Astrocyte (in vitro differentiated cells and primary cell): ENCODE results near the gene SMG1.

Source experiments
- EZH2 ChIP-seq: IDR thresholded peaks from 2 replicates; pipeline ENCODE4 v1.6.1; 2012; ENCODE audit warnings: mild to moderate bottlenecking, low read length, inconsistent platforms; ENCODE audit not compliant: insufficient read depth
- TF ChIP-seq, protein P1 (sequence below): IDR thresholded peaks from 2 replicates; pipeline ENCODE4 v1.5.1; 2011; ENCODE audit warnings: low read depth, mild to moderate bottlenecking, inconsistent platforms, low read length, moderate library complexity; ENCODE audit not compliant: insufficient read depth

DNA sequence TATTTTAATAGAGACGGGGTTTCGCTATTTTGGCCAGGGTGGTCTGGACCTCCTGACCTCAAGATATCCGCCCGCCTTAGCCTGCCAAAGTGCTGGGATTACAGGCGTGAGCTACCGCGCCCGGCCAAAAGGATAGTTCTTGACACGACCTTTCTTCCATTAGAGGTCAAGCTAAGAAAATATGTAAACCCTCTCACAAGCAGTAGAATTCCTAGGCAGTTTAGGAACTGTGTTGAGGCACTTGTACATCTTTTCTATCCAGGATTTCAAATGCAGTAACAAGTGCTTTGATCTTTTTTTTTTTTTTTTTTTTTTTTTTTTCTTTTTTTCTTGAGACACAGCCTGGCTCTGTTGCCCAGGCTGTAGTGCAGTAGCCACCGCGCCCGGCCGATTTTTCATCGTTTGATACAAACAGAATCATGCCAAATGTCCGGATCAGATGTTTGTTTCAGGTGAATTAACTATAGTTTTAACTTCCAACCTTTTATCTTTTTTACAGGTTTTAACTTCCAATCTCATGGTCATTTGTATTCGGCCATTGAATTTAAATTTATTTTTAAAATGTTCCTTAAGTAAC is 123.4 kb downstream of the SMG1 start:
- no peak for TF ChIP-seq EZH2
- TF ChIP-seq, protein P1, sequence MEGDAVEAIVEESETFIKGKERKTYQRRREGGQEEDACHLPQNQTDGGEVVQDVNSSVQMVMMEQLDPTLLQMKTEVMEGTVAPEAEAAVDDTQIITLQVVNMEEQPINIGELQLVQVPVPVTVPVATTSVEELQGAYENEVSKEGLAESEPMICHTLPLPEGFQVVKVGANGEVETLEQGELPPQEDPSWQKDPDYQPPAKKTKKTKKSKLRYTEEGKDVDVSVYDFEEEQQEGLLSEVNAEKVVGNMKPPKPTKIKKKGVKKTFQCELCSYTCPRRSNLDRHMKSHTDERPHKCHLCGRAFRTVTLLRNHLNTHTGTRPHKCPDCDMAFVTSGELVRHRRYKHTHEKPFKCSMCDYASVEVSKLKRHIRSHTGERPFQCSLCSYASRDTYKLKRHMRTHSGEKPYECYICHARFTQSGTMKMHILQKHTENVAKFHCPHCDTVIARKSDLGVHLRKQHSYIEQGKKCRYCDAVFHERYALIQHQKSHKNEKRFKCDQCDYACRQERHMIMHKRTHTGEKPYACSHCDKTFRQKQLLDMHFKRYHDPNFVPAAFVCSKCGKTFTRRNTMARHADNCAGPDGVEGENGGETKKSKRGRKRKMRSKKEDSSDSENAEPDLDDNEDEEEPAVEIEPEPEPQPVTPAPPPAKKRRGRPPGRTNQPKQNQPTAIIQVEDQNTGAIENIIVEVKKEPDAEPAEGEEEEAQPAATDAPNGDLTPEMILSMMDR = no peak
